GM19372 (cell line): ENCODE results near the gene HDAC4.
"Not testable (repeated sequence)": the region's sequence is repeated elsewhere in the genome, so short reads cannot be mapped to it uniquely, and the experiment has no call there.

ENCODE experiments used
- ATAC-seq: cut with Tn5 transposase; IDR thresholded peaks from one replicate; pipeline ENCODE4 v1.9.1; 2021; ENCODE audit warnings: mild to moderate bottlenecking, low read depth, moderate library complexity; ENCODE audit not compliant: unreplicated experiment

HDAC4 gene

GRCh38 chr2:239086325-239087020 is 314.3 kb downstream of the HDAC4 start:
- no peak for ATAC-seq

- ATAC-seq: no peak
These were observed 315.4 kb downstream of the HDAC4 start for GRCh38 chr2:239085201-239085992.

GRCh38 chr2:239084007-239084406 is 316.8 kb downstream of the HDAC4 start:
- ATAC-seq: no peak

GRCh38 chr2:239082425-239082824 is 318.4 kb downstream of the HDAC4 start:
- ATAC-seq: no peak

GRCh38 chr2:239081622-239082021 is 319.2 kb downstream of the HDAC4 start:
- ATAC-seq: no peak

- no peak for ATAC-seq
These were observed 319.8 kb downstream of the HDAC4 start for GRCh38 chr2:239081046-239081445.

- ATAC-seq: no peak
These were observed 321.0 kb downstream of the HDAC4 start for GRCh38 chr2:239079671-239080294.

GRCh38 chr2:239078128-239078924 is 322.5 kb downstream of the HDAC4 start:
- no peak for ATAC-seq

- ATAC-seq: no peak
These were observed 323.6 kb downstream of the HDAC4 start for GRCh38 chr2:239077260-239077659.

- no peak for ATAC-seq
These were observed 324.7 kb downstream of the HDAC4 start for GRCh38 chr2:239075918-239076758.

- ATAC-seq: no peak
These were observed 326.9 kb downstream of the HDAC4 start for GRCh38 chr2:239073745-239074530.

GRCh38 chr2:239073270-239073669 is 327.6 kb downstream of the HDAC4 start:
- no peak for ATAC-seq

- ATAC-seq: no peak
These were observed 328.0 kb downstream of the HDAC4 start for GRCh38 chr2:239072786-239073185.

- no peak for ATAC-seq
These were observed 330.4 kb downstream of the HDAC4 start for GRCh38 chr2:239070466-239070865.

- ATAC-seq: not testable (repeated sequence)
These were observed 331.2 kb downstream of the HDAC4 start for GRCh38 chr2:239069362-239070333.

- no peak for ATAC-seq
These were observed 332.4 kb downstream of the HDAC4 start for GRCh38 chr2:239068411-239068810.

GRCh38 chr2:239067196-239067865 is 333.5 kb downstream of the HDAC4 start:
- ATAC-seq: no peak
